22Rv1 (cell line): ENCODE results near the gene RAB31.

ENCODE experiments used
- ZFX ChIP-seq: fragments of 450-650 bp; IDR thresholded peaks from 2 replicates; pipeline ENCODE4 v1.6.1; 2017; ENCODE audit warnings: antibody characterized with exemption, borderline replicate concordance
- TF ChIP-seq, protein P1 (sequence below): fragments of 450-650 bp; IDR thresholded peaks from 2 replicates; pipeline ENCODE4 v1.5.1; 2017; ENCODE audit warnings: mild to moderate bottlenecking

DNA sequence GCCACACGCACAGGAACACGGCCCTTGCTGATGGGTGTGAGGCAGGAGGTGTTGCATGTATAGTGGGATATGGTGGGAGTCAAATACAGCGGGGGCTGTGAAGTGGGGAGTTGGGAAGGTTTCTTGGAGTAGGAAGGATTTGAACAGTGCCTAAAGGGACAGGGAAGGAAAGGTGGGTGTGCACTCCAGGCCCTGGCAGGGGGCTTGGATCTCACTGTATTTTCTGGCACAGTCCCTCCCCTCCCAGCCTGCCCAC is 6.9 kb downstream of the RAB31 start:
- TF ChIP-seq, protein P1, sequence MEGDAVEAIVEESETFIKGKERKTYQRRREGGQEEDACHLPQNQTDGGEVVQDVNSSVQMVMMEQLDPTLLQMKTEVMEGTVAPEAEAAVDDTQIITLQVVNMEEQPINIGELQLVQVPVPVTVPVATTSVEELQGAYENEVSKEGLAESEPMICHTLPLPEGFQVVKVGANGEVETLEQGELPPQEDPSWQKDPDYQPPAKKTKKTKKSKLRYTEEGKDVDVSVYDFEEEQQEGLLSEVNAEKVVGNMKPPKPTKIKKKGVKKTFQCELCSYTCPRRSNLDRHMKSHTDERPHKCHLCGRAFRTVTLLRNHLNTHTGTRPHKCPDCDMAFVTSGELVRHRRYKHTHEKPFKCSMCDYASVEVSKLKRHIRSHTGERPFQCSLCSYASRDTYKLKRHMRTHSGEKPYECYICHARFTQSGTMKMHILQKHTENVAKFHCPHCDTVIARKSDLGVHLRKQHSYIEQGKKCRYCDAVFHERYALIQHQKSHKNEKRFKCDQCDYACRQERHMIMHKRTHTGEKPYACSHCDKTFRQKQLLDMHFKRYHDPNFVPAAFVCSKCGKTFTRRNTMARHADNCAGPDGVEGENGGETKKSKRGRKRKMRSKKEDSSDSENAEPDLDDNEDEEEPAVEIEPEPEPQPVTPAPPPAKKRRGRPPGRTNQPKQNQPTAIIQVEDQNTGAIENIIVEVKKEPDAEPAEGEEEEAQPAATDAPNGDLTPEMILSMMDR: no peak
- no peak for TF ChIP-seq ZFX
